CD8-positive, alpha-beta memory T cell (primary cell): ENCODE data around the gene STARD10. TPM values are rescaled to one million over a fixed set of nuclear protein-coding genes. Genes with fewer than 3 reads are reported as not detected.
A peak's percentile ranks its signal among the peaks of the same experiment; 100 is the strongest.

Experiments used
- CTCF ChIA-PET: fragments of 350-600 bp; sonication (Branson Sonifier 250); formaldehyde crosslinking; loops from one replicate; lab custom pipeline; 2021; ENCODE audit warnings: antibody characterized with exemption; lab: Charles Lee
- POLR2A ChIA-PET: fragments of 350-600 bp; sonication (Branson Sonifier 250); formaldehyde crosslinking; loops from one replicate; lab custom pipeline; 2021; ENCODE audit warnings: antibody characterized with exemption; lab: Charles Lee
- DNase-seq, 5 donors: peaks; one replicate each; pipeline versions ENCODE4 v3.0.0 to v3.0.0-alpha.2; 2020 to 2022; ENCODE audit warnings: mixed read lengths in 1 of 5
- H3K27ac ChIP-seq: one replicate; pipeline ENCODE4 v1.7.0; 2013; ENCODE audit warnings: low read depth, mild to moderate bottlenecking, low read length, moderate library complexity
- H3K27me3 ChIP-seq: 2 replicates; pipeline ENCODE4 v1.7.0; 2013; ENCODE audit warnings: low read length, mild to moderate bottlenecking; ENCODE audit not compliant: insufficient read depth, poor library complexity, severe bottlenecking
- H3K36me3 ChIP-seq: 2 replicates; pipeline ENCODE4 v1.7.0; 2013; ENCODE audit warnings: mild to moderate bottlenecking, low read length, moderate library complexity; ENCODE audit not compliant: insufficient read depth
- H3K4me1 ChIP-seq: 2 replicates; pipeline ENCODE4 v1.7.0; 2013; ENCODE audit warnings: mild to moderate bottlenecking, low read length, moderate library complexity; ENCODE audit not compliant: insufficient read depth
- H3K4me3 ChIP-seq: 2 replicates; pipeline ENCODE4 v1.7.0; 2013; ENCODE audit warnings: mild to moderate bottlenecking, low read length
- H3K9me3 ChIP-seq: 2 replicates; pipeline ENCODE4 v1.7.0; 2013; ENCODE audit warnings: mild to moderate bottlenecking, low read length
- H3K27ac Mint-ChIP-seq, 8 donors: one replicate each; pipeline ENCODE4 v1.8.0; 2020 to 2021; ENCODE audit warnings: mixed read lengths in 8 of 8, mild to moderate bottlenecking in 6 of 8, inconsistent platforms in 3 of 8, moderate library complexity in 3 of 8
- H3K27me3 Mint-ChIP-seq, 2 donors: one replicate each; pipeline ENCODE4 v1.8.0; 2020 to 2021; ENCODE audit warnings: mixed read lengths in 2 of 2, mild to moderate bottlenecking in 1 of 2, moderate library complexity in 1 of 2
- H3K36me3 Mint-ChIP-seq, 3 donors: one replicate each; pipeline ENCODE4 v1.8.0; 2020 to 2021; ENCODE audit warnings: mixed read lengths in 3 of 3, inconsistent platforms in 1 of 3, mild to moderate bottlenecking in 1 of 3
- H3K4me1 Mint-ChIP-seq, 3 donors: one replicate each; pipeline ENCODE4 v1.8.0; 2020 to 2021; ENCODE audit warnings: mixed read lengths in 3 of 3, inconsistent platforms in 1 of 3, mild to moderate bottlenecking in 1 of 3
- H3K4me3 Mint-ChIP-seq, 7 donors: one replicate each; pipeline ENCODE4 v1.8.0; 2020 to 2021; ENCODE audit warnings: mixed read lengths in 7 of 7, mild to moderate bottlenecking in 6 of 7, moderate library complexity in 4 of 7, inconsistent platforms in 2 of 7
- H3K9me3 Mint-ChIP-seq, 5 donors: one replicate each; pipeline ENCODE4 v1.8.0; 2020 to 2022; ENCODE audit warnings: mixed read lengths in 5 of 5, mild to moderate bottlenecking in 3 of 5, moderate library complexity in 2 of 5, inconsistent platforms in 1 of 5
- polyA plus RNA-seq: library from polyadenylated mRNA; unstranded; fragments of 300-500 nt; fragmentation: Illumina TruSeq; gene quantifications from one replicate; pipeline ENCODE4 v1.2.3, GENCODE V29; 2021
- total RNA-seq, 2 experiments: library from RNA; stranded (reverse); gene quantifications; one replicate each; pipeline ENCODE4 v1.2.3, GENCODE V29; 2021

Gene STARD10
- total and polyA plus RNA-seq, 3 experiments from 2014 or later: 13.8 to 21.8 (median 15.9) TPM

GRCh38 chr11:72742513-72743320, 51.1 kb downstream of the STARD10 start:
- CTCF ChIA-PET: no interaction called here

DNA sequence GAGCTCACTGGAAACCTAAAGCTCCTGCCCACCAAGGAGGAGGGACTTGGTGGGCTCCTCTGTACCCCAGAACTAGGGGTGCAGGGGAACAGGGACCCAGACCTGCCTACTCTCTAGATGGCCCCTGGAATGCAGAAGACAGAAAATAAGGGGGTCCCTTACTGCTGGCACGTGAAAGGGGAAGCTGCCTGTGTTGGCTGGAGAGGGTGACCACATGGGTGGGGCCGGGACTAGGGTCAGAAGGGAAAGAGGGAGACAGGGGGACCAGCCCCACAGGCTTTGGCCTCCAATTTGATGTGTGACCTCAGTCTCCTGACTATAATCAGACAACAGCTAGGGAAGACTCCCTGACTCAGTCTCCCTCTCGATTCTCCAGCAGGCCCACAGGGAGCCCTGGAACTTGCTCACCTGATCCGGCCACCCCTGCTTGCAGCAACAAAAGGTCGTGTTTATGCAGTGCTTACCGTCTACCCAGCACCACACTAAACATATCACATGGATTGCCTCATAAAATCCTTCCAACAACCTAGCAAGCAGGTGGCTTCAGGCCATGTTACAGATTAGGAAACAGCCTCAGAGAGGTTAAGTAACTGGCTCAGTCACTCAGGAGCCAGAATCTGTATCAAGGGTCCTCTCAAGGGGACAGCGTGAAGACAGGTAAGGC, 51.9 kb downstream of the STARD10 start:
- H3K27me3 Mint-ChIP-seq: no peaks in the 10 kb centered on the region
- peaks cover 76% of the 10 kb centered on the region for H3K4me1 ChIP-seq
- H3K4me1 Mint-ChIP-seq: peaks cover 67 to 91% (median 75%) of the 10 kb centered on the region in 3 donors
- H3K9me3 Mint-ChIP-seq: no peaks in the 10 kb centered on the region
- CTCF ChIA-PET: no interaction called here
- H3K36me3 Mint-ChIP-seq: no peaks in the 10 kb centered on the region
- H3K27ac ChIP-seq: peak overlapping the region; percentile 20
- peak overlapping the region in 2 of 7 donors; percentile 23 to 69 for H3K4me3 Mint-ChIP-seq
- H3K27ac Mint-ChIP-seq: peak overlapping the region; percentile 88 to 100 (median 98)
- H3K4me3 ChIP-seq: no peak overlapping the region
- no peak for DNase-seq
- no peaks in the 10 kb centered on the region for H3K36me3 ChIP-seq
- H3K9me3 ChIP-seq: no peaks in the 10 kb centered on the region
- no peaks in the 10 kb centered on the region for H3K27me3 ChIP-seq
- POLR2A ChIA-PET: no interaction called here

More at GRCh38 chr11:72742513-72743320, 51.1 kb downstream of the STARD10 start:
- peak overlapping the region in 3 of 7 donors; percentile 0 to 23 (median 4) for H3K4me3 Mint-ChIP-seq
- no peaks in the 10 kb centered on the region for H3K36me3 Mint-ChIP-seq
- Histone ChIP-seq H3K4me3 (no peak overlapping the region), H3K27me3 (no peaks in the 10 kb centered on the region), H3K36me3 (no peaks in the 10 kb centered on the region), H3K27ac (no peak overlapping the region), H3K4me1 (peaks cover 74% of the 10 kb centered on the region), H3K9me3 (no peaks in the 10 kb centered on the region)
- no peak for DNase-seq
- peaks cover 62 to 91% (median 75%) of the 10 kb centered on the region in 3 donors for H3K4me1 Mint-ChIP-seq
- POLR2A ChIA-PET: no interaction called here
- H3K27ac Mint-ChIP-seq: peak overlapping the region; percentile 88 to 100 (median 98)
- H3K27me3 Mint-ChIP-seq: no peaks in the 10 kb centered on the region
- no peaks in the 10 kb centered on the region for H3K9me3 Mint-ChIP-seq

- Histone ChIP-seq H3K9me3 (no peaks in the 10 kb centered on the region), H3K27me3 (no peaks in the 10 kb centered on the region), H3K36me3 (no peaks in the 10 kb centered on the region), H3K4me3 (no peak overlapping the region), H3K4me1 (peaks cover 82% of the 10 kb centered on the region), H3K27ac (peak overlapping the region; percentile 20)
- Mint-ChIP-seq H3K27me3 (no peaks in the 10 kb centered on the region), H3K27ac (peak overlapping the region; percentile 88 to 100 (median 98)), H3K4me1 (peaks cover 72 to 92% (median 80%) of the 10 kb centered on the region in 3 donors), H3K36me3 (no peaks in the 10 kb centered on the region), H3K4me3 (peak overlapping the region in 5 of 7 donors; percentile 28 to 71 (median 39)), H3K9me3 (no peaks in the 10 kb centered on the region)
- POLR2A ChIA-PET: no interaction called here
- peak in 1 of 5 donors; percentile 14 for DNase-seq
- CTCF ChIA-PET: no interaction called here
Measured at GRCh38 chr11:72741429-72741833, 52.4 kb downstream of the STARD10 start.

DNA sequence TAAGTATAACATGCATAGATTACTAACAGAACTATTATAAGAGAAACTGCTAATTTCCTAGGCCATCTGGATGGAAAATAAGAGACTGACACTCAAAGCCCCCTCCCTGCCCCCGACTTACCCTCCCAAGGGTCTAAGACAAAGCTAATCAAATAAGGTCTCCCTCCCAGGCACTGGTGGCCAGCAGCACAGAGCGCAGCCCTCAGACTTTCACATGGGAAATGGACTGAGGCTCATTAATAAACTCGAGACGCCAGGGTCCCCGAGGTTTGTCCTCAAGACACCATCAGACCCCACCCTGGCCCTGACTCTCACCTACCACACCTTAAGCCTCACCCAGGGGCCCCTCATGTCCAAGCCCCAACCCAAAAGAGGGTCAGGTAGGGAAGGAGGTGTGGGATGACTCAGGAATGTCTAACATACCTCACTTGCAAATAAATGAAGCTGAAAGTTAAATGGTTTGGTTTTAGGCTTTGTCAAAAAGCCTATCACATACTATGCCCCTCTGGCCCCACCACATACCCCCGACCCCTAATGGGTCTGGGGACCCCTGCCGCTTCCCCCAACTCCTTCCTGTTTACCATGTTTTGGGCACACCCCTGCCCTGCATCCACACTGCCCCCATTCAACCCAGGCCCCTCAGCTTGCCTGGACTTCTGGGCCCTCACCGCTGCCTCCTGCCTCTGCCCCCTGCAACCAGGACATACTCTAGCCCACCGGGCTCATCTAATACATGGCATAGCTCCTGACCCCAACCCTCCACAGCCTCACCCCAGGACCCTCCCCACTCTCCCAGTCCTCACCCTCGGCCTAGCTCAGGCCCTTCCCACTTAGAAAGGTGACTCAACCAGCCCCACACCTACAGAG, 53.1 kb downstream of the STARD10 start:
- Histone ChIP-seq H3K9me3 (no peaks in the 10 kb centered on the region), H3K27me3 (no peaks in the 10 kb centered on the region), H3K4me3 (no peak overlapping the region), H3K4me1 (peaks cover 88% of the 10 kb centered on the region), H3K27ac (peak overlapping the region; percentile 20), H3K36me3 (no peaks in the 10 kb centered on the region)
- Mint-ChIP-seq H3K9me3 (no peaks in the 10 kb centered on the region), H3K4me1 (peaks cover 77 to 92% (median 84%) of the 10 kb centered on the region in 3 donors), H3K4me3 (peak overlapping the region in 6 of 7 donors; percentile 28 to 71 (median 61)), H3K27me3 (no peaks in the 10 kb centered on the region), H3K27ac (peak overlapping the region; percentile 88 to 100 (median 98)), H3K36me3 (no peaks in the 10 kb centered on the region)
- CTCF ChIA-PET: interaction anchor here (1.4 kb wide), 1 partner anchor 7 kb away, joined by 3 read pairs; no protein-coding TSS in a partner anchor
- POLR2A ChIA-PET: no interaction called here
- DNase-seq: no peak

DNA sequence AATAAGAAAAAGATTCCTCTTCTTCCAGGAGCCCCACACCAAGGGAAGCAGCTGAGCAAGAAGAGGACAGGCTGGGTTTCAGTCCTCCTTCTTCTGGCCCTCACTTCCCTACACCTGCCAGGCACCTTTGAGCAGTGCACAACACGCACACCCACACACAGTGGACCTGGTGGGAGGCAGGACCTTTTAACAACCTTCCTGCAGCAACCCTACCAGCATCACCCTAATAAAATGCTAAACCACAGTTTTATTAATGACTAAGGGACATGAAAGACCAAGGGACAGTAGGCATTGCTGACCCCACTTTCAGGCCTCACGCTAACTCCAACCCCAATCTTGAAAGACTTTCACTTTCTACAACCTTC, 53.8 kb downstream of the STARD10 start:
- peak overlapping the region in 5 of 7 donors; percentile 10 to 76 (median 66) for H3K4me3 Mint-ChIP-seq
- H3K4me3 ChIP-seq: no peak overlapping the region
- no peak for DNase-seq
- ChIA-PET CTCF (interaction anchor here (0.9 to 1.4 kb wide), 3 partner anchors 8 to 72 kb away, joined by 3 read pairs; no protein-coding TSS in a partner anchor), POLR2A (no interaction called here)
- H3K9me3 Mint-ChIP-seq: no peaks in the 10 kb centered on the region
- peak overlapping the region; percentile 16 for H3K27ac ChIP-seq
- H3K36me3 Mint-ChIP-seq: no peaks in the 10 kb centered on the region
- no peaks in the 10 kb centered on the region for H3K27me3 ChIP-seq
- no peaks in the 10 kb centered on the region for H3K9me3 ChIP-seq
- no peaks in the 10 kb centered on the region for H3K36me3 ChIP-seq
- peaks cover 94% of the 10 kb centered on the region for H3K4me1 ChIP-seq
- H3K4me1 Mint-ChIP-seq: peaks cover 79 to 96% (median 84%) of the 10 kb centered on the region in 3 donors
- no peaks in the 10 kb centered on the region for H3K27me3 Mint-ChIP-seq
- peak overlapping the region; percentile 97 to 100 (median 98) for H3K27ac Mint-ChIP-seq

GRCh38 chr11:72739240-72740059, 54.4 kb downstream of the STARD10 start:
- no peaks in the 10 kb centered on the region for H3K36me3 Mint-ChIP-seq
- H3K4me1 Mint-ChIP-seq: peaks cover 74 to 93% (median 80%) of the 10 kb centered on the region in 3 donors
- no peaks in the 10 kb centered on the region for H3K27me3 ChIP-seq
- H3K4me3 ChIP-seq: no peak overlapping the region
- peaks cover 90% of the 10 kb centered on the region for H3K4me1 ChIP-seq
- ChIA-PET CTCF (interaction anchor here (0.9 to 1.5 kb wide), 4 partner anchors 8 to 73 kb away, joined by 3 read pairs; no protein-coding TSS in a partner anchor), POLR2A (no interaction called here)
- no peaks in the 10 kb centered on the region for H3K27me3 Mint-ChIP-seq
- peak overlapping the region; percentile 16 for H3K27ac ChIP-seq
- H3K36me3 ChIP-seq: no peaks in the 10 kb centered on the region
- H3K27ac Mint-ChIP-seq: peak overlapping the region; percentile 97 to 100 (median 98)
- no peaks in the 10 kb centered on the region for H3K9me3 Mint-ChIP-seq
- no peaks in the 10 kb centered on the region for H3K9me3 ChIP-seq
- no peak for DNase-seq
- peak overlapping the region in 6 of 7 donors; percentile 10 to 81 (median 55) for H3K4me3 Mint-ChIP-seq
